Measurements from ENCODE around the gene SNRPD1. TPM values are rescaled to one million over a fixed set of nuclear protein-coding genes. Genes with fewer than 3 reads are reported as not detected.
A peak's percentile ranks its signal among the peaks of the same experiment; 100 is the strongest.

Gene SNRPD1
- total RNA-seq, 1 donor from 2014 or later, result 82.5 TPM

DNA sequence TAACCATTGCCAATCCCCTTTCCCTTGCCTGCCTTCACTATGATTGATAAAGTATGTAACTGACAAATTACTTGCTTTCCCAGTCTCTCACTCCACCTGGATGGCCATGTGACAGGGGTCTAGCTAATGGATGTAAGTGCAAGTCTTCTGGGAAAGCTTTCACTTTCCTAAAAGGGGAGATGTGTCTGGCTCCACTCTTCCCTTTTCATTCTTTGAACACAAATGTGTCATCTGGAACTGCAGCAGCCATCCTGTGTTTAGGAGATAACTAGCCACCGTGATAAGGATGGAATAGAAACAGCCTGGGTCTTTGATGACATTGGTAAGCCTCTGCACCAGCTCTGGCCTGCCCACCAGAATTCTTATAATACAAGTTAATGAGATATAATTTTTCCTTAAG lies 38.2 kb downstream of the SNRPD1 start:
- H3K9me3 Mint-ChIP-seq (ENCODE audit: unreplicated experiment), result no peaks in the 10 kb centered on the region
- H3K27me3 Mint-ChIP-seq (ENCODE audit: unreplicated experiment), result no peaks in the 10 kb centered on the region
- no peak for DNase-seq (ENCODE audit: low spot score)
- no peak overlapping the region for H3K4me3 Mint-ChIP-seq (ENCODE audit: unreplicated experiment)
- H3K4me1 Mint-ChIP-seq (ENCODE audit: unreplicated experiment), result no peaks in the 10 kb centered on the region
- H3K36me3 Mint-ChIP-seq (ENCODE audit: low read depth, unreplicated experiment), result peaks cover 11% of the 10 kb centered on the region
- TF ChIP-seq CTCF (IDR thresholded peaks at IDR 0.05; ENCODE audit: unreplicated experiment), result no peak
- H3K27ac Mint-ChIP-seq (ENCODE audit: unreplicated experiment), result no peak overlapping the region

DNA sequence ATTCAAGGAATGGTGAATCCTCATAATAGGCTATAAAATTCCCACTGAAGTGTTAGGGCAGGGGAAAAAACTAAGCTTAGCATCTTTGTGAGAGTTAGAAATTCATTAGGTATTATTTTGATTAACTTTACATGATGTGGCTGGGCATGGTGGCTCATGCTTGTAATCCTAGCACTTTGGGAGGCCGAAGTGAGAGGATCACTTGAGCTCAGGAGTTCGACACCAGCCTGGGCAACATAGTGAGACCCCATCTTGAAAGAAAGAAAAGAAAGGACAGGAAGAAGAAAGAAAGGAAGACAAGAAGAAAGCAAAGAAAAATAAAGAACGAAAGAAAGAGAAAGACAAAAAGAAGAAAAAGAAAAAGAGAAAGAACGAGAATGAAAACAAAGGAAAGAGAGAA lies 40.0 kb downstream of the SNRPD1 start:
- Mint-ChIP-seq H3K4me1 (ENCODE audit: unreplicated experiment) (no peaks in the 10 kb centered on the region), H3K4me3 (ENCODE audit: unreplicated experiment) (no peak overlapping the region)
- TF ChIP-seq CTCF (IDR thresholded peaks at IDR 0.05; ENCODE audit: unreplicated experiment), result no peak

GRCh38 chr18:21653361-21653760 lies 41.2 kb downstream of the SNRPD1 start:
- H3K27me3 Mint-ChIP-seq (ENCODE audit: unreplicated experiment), result no peaks in the 10 kb centered on the region
- no peak for TF ChIP-seq CTCF (IDR thresholded peaks at IDR 0.05; ENCODE audit: unreplicated experiment)
- no peak for DNase-seq (ENCODE audit: low spot score)
- no peaks in the 10 kb centered on the region for H3K4me1 Mint-ChIP-seq (ENCODE audit: unreplicated experiment)
- H3K27ac Mint-ChIP-seq (ENCODE audit: unreplicated experiment), result no peak overlapping the region
- H3K4me3 Mint-ChIP-seq (ENCODE audit: unreplicated experiment), result no peak overlapping the region
- H3K36me3 Mint-ChIP-seq (ENCODE audit: low read depth, unreplicated experiment), result peaks cover 13% of the 10 kb centered on the region
- H3K9me3 Mint-ChIP-seq (ENCODE audit: unreplicated experiment), result no peaks in the 10 kb centered on the region

More for the DNA sequence above, 40.0 kb downstream of the SNRPD1 start:
- DNase-seq (ENCODE audit: low spot score), result no peak
- Mint-ChIP-seq H3K27ac (ENCODE audit: unreplicated experiment) (peak overlapping the region; percentile 48), H3K36me3 (ENCODE audit: low read depth, unreplicated experiment) (peaks cover 13% of the 10 kb centered on the region), H3K27me3 (ENCODE audit: unreplicated experiment) (no peaks in the 10 kb centered on the region), H3K9me3 (ENCODE audit: unreplicated experiment) (no peaks in the 10 kb centered on the region)

- Mint-ChIP-seq H3K36me3 (ENCODE audit: low read depth, unreplicated experiment) (peaks cover 13% of the 10 kb centered on the region), H3K27me3 (ENCODE audit: unreplicated experiment) (no peaks in the 10 kb centered on the region), H3K27ac (ENCODE audit: unreplicated experiment) (peak overlapping the region; percentile 12), H3K4me1 (ENCODE audit: unreplicated experiment) (no peaks in the 10 kb centered on the region), H3K9me3 (ENCODE audit: unreplicated experiment) (no peaks in the 10 kb centered on the region), H3K4me3 (ENCODE audit: unreplicated experiment) (no peak overlapping the region)
- DNase-seq (ENCODE audit: low spot score), result no peak
- no peak for TF ChIP-seq CTCF (IDR thresholded peaks at IDR 0.05; ENCODE audit: unreplicated experiment)
Measured at GRCh38 chr18:21656402-21656801, 44.3 kb downstream of the SNRPD1 start.

DNA sequence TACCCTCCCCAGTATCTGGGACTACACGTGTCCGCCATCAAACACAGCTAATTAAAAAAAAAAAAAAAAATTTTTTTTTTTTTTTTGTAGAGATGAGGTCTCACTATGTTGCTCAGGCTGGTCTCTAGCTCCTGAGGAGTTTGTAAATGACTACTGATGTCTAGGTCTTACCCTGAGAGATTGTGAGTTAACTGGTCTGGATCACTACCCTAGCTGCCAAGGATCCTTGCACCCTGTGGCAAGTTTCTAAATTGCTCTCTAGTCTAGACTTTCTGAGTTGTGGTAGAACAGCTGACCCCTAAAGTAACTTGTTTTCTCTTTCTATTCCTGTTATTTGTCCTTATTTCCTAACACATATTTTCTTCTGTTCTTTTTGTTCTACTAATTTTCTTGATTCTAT lies 48.0 kb downstream of the SNRPD1 start:
- no peak for DNase-seq (ENCODE audit: low spot score)
- peaks cover 6% of the 10 kb centered on the region for H3K36me3 Mint-ChIP-seq (ENCODE audit: low read depth, unreplicated experiment)
- no peak overlapping the region for H3K27ac Mint-ChIP-seq (ENCODE audit: unreplicated experiment)
- H3K27me3 Mint-ChIP-seq (ENCODE audit: unreplicated experiment), result peaks cover 1% of the 10 kb centered on the region
- H3K4me3 Mint-ChIP-seq (ENCODE audit: unreplicated experiment), result no peak overlapping the region
- no peaks in the 10 kb centered on the region for H3K9me3 Mint-ChIP-seq (ENCODE audit: unreplicated experiment)
- H3K4me1 Mint-ChIP-seq (ENCODE audit: unreplicated experiment), result no peaks in the 10 kb centered on the region
- TF ChIP-seq CTCF (IDR thresholded peaks at IDR 0.05; ENCODE audit: unreplicated experiment), result no peak
